ENCODE measurements around the gene JMJD8. TPM values are rescaled to one million over a fixed set of nuclear protein-coding genes. Genes with fewer than 3 reads are reported as not detected.
"Not testable (repeated sequence)": the region's sequence is repeated elsewhere in the genome, so short reads cannot be mapped to it uniquely, and the experiment has no call there.

The JMJD8 gene
- polyA plus RNA-seq, 1 experiment, result 91.8 TPM

GRCh38 chr16:694187-694862, 10.2 kb upstream of the JMJD8 start:
- TF ChIP-seq, protein P1, sequence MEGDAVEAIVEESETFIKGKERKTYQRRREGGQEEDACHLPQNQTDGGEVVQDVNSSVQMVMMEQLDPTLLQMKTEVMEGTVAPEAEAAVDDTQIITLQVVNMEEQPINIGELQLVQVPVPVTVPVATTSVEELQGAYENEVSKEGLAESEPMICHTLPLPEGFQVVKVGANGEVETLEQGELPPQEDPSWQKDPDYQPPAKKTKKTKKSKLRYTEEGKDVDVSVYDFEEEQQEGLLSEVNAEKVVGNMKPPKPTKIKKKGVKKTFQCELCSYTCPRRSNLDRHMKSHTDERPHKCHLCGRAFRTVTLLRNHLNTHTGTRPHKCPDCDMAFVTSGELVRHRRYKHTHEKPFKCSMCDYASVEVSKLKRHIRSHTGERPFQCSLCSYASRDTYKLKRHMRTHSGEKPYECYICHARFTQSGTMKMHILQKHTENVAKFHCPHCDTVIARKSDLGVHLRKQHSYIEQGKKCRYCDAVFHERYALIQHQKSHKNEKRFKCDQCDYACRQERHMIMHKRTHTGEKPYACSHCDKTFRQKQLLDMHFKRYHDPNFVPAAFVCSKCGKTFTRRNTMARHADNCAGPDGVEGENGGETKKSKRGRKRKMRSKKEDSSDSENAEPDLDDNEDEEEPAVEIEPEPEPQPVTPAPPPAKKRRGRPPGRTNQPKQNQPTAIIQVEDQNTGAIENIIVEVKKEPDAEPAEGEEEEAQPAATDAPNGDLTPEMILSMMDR (IDR thresholded peaks at IDR 0.05; ENCODE audit: insufficient read depth, low read depth, low read length), result no peak
- POLR2A ChIA-PET, result no interaction called here
- H3K4me3 ChIP-seq (ENCODE audit: low read depth, low read length), result no peak overlapping the region
- peaks cover 22% of the 10 kb centered on the region for H3K27me3 ChIP-seq (ENCODE audit: control insufficient read depth, insufficient read depth, low read length)
- CTCF ChIA-PET, result no interaction called here
- no peak for DNase-seq (ENCODE audit: low read depth)
- no peaks in the 10 kb centered on the region for H3K36me3 ChIP-seq (ENCODE audit: control insufficient read depth, insufficient read depth, low read length)

DNA sequence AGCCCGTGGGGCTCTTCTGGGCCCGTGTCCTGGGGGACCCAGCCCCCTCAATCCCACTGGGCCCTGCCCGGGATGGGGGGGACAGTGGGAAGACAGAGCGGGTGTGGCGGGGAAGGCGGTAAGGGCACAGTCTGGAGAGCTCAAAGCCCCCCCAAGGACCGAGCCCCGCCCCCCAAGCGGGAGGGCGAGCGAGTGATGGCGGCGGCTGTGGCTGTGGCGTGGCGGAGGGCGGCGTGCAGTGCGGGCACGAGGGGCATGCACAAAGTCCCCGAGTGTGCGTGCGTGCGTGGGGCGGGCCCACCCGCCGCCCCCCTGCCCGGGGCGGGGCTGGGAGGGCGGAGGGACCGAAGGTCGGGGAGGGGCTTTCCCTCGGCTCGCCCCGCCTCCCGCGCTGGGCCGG, 9.6 kb upstream of the JMJD8 start:
- ChIA-PET CTCF (no interaction called here), POLR2A (no interaction called here)
- peaks cover 21% of the 10 kb centered on the region for H3K27me3 ChIP-seq (ENCODE audit: control insufficient read depth, insufficient read depth, low read length)
- no peak overlapping the region for H3K4me3 ChIP-seq (ENCODE audit: low read depth, low read length)
- TF ChIP-seq, protein P1 (IDR thresholded peaks at IDR 0.05; ENCODE audit: insufficient read depth, low read depth, low read length), result no peak
- no peaks in the 10 kb centered on the region for H3K36me3 ChIP-seq (ENCODE audit: control insufficient read depth, insufficient read depth, low read length)
- no peak for DNase-seq (ENCODE audit: low read depth)

DNA sequence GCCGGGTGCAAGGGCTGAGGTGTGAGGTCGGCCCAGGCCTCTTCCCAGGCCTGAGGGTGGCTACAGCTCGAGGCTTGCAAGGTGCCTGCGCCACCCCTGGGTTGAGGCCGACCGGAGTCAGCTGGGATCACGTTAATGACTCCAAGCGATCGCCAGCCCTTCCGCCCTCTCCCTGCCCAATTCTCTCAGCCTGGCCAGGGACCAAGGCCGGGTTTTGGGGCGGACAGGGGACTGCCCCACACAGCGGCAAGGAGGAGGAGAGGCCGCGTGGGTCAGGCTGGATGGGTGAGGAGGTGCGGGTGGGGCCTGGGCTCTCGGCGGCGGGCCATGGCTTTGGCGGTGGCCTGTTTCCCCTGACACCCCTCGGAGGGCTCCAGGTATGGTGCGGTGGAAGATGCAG, 9.2 kb upstream of the JMJD8 start:
- CTCF ChIA-PET, result no interaction called here
- H3K36me3 ChIP-seq (ENCODE audit: control insufficient read depth, insufficient read depth, low read length), result no peaks in the 10 kb centered on the region
- peaks cover 21% of the 10 kb centered on the region for H3K27me3 ChIP-seq (ENCODE audit: control insufficient read depth, insufficient read depth, low read length)
- no peak for DNase-seq (ENCODE audit: low read depth)
- H3K4me3 ChIP-seq (ENCODE audit: low read depth, low read length), result no peak overlapping the region
- POLR2A ChIA-PET, result no interaction called here
- TF ChIP-seq, protein P1 (IDR thresholded peaks at IDR 0.05; ENCODE audit: insufficient read depth, low read depth, low read length), result no peak

- TF ChIP-seq, protein P1 (IDR thresholded peaks at IDR 0.05; ENCODE audit: insufficient read depth, low read depth, low read length), result no peak
- ChIA-PET POLR2A (no interaction called here), CTCF (no interaction called here)
- no peak for DNase-seq (ENCODE audit: low read depth)
- H3K36me3 ChIP-seq (ENCODE audit: control insufficient read depth, insufficient read depth, low read length), result no peaks in the 10 kb centered on the region
- H3K27me3 ChIP-seq (ENCODE audit: control insufficient read depth, insufficient read depth, low read length), result peaks cover 21% of the 10 kb centered on the region
- no peak overlapping the region for H3K4me3 ChIP-seq (ENCODE audit: low read depth, low read length)
These were observed 8.4 kb upstream of the JMJD8 start for GRCh38 chr16:692356-693108.

- POLR2A ChIA-PET; H3K4me3 ChIP-seq (ENCODE audit: low read depth, low read length); H3K36me3 ChIP-seq (ENCODE audit: control insufficient read depth, insufficient read depth, low read length); DNase-seq (ENCODE audit: low read depth); CTCF ChIA-PET: not testable (repeated sequence)
- peaks cover 18% of the 10 kb centered on the region for H3K27me3 ChIP-seq (ENCODE audit: control insufficient read depth, insufficient read depth, low read length)
These were observed 7.1 kb upstream of the JMJD8 start for GRCh38 chr16:691242-691641.

All from BJ (cell line).